Activated CD4-positive, alpha-beta T cell treated with anti-CD3 and anti-CD28 coated beads, Interleukin-2, amount 50 U/mL, for 1 hour (primary cell): ENCODE measurements around the gene TSPAN13.

Source experiments
- DNase-seq: peaks from one replicate; pipeline ENCODE4 v3.0.0-alpha.2; 2020

Gene TSPAN13

DNA sequence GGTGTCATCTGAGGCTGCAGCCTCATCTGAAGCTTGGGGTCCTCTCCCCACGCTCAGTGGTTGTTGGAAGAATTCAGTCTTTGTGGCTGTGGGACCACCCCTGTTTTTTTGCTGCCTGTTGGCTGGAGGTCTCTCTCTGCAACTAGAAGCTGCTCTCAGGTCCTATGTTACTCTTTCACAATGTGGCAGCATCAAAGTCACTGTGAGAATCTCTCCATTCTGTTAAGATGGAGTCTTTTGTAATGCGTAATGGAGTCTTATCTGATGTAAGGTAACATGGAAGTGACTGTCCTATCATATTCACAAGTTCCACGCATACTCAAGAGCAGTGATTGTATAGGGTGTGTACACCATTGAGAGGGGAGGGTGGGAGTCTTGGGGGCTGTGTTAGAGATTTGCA lies 24.9 kb downstream of the TSPAN13 start:
- no peak for DNase-seq

DNA sequence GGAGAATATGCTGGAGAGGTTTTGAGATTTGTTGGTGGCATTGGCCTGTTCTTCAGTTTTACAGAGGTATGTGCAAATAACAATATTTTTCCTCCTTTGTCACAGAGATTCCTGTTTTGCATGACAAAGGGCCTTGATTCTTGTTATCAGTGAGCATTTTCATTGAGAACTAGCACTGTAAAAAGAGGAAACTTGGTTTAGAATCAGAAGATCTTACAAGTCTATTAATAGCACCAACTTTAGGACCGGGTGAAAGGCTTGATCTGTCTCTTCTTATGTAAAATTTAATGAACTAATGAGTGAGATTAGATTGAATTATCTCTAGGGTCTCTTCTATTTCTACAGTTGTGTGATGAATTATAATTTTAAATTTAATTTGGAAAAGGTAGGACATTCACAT lies 25.5 kb downstream of the TSPAN13 start:
- no peak for DNase-seq

DNA sequence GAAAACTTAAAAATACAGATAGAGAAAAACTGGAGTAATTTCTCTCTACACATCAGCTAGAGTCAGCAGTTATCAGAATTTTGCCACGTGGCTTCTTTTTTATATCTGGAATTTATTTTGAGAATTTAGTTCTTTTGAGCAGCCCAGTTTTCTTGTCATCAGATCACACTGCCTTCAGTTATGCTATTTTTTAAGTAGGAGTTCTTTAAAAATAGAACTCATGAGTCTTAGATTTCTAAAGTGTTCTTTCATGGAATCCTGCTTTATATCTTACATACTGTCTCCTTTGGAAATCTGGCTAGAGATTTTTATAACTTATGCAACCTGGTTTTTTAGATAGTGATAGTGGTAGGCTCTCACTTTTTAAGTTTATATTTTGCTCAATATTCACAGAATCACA lies 27.0 kb downstream of the TSPAN13 start:
- DNase-seq: no peak

DNA sequence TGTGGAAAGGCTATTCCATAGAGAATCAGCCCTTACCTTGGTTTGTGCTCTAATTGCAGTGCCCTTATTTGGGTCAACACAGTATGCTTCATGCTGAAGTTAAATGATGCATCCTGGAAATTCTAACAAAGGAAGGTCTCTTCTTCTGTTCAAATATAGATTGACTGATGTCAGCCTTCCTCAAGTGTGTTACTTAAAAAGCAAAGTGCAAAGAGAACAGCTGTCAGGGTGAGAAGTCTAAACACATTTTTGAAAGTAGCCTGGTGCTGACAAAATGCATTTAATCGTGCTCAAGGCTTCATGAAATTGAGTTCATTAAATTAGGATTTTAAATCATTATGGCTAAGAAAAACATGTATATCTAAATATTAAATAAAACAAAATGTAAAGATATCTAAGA lies 31.8 kb downstream of the TSPAN13 start:
- no peak for DNase-seq

DNA sequence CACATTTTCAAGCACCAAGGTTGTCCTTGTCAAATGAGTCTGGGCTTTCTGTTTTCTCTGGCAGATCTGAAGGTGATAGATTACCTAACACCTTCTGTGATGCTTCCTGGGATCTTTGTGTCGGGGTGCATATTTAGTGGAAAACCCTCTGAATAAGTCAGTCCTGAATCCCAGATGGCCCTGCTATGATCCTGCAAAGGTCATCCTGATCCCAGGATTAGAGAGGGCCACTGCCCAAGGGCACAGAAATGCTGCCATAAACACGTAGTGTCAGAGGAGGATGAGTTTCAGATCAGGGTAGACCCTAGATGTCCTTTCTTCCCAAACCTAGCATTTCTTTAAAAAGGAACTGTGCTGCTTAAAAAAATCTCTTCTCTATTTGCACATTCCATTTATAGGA lies 32.3 kb downstream of the TSPAN13 start:
- DNase-seq: no peak

DNA sequence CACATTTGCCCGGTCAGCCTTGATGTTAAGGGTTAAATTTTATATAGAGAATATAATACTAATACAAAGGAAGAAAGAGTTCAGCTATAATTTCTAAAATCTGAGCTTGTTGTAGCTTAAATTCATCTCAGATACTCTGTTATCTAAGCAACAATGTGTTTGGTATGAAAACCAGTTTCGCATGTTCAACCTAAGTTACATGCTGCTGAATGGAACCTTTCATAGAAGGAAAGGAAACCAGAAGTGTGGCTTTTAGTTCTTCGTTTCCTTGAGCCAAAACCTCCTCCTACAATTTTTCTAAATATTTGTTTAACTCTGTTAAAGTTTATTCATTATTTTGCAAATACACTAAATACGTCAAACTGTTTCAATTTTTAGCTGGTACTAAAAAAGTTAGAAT lies 32.7 kb downstream of the TSPAN13 start:
- no peak for DNase-seq

DNA sequence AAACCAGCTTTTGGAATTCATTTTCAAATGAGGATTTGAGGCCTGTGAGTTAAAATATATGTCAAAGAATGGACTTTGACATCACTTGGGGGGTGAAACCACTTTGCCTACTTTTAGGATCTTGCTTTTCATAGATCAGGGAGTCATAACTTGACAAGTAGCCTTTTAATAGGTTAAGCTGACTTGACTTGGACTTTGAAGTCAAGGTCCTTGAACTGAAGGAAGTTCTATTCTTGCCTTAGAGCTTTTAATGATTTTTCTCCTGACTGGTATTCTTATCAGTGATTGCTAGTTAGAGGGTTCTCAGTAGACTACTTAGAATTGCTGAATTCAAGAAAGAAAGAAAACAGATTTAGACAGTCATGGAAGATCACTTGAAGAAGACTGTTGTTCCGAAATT lies 33.6 kb downstream of the TSPAN13 start:
- no peak for DNase-seq

DNA sequence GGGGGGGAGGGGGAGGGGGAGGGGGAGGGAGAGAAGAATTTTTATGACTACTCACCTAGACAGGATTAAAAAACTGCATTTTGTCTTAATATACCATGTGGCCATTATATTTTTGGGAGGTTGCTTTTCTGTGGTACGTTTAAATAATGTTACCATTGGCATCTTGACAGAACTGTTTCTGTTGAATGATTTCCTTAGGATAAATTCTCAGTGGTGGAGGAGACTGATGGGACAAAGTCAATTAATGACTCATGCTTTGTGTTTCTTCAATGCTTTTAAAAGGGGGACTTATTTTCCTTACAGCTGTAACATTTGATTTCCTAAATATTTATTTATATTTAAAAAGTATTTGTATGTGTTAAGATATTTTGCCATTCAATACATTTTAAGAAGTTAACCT lies 37.5 kb downstream of the TSPAN13 start:
- no peak for DNase-seq

DNA sequence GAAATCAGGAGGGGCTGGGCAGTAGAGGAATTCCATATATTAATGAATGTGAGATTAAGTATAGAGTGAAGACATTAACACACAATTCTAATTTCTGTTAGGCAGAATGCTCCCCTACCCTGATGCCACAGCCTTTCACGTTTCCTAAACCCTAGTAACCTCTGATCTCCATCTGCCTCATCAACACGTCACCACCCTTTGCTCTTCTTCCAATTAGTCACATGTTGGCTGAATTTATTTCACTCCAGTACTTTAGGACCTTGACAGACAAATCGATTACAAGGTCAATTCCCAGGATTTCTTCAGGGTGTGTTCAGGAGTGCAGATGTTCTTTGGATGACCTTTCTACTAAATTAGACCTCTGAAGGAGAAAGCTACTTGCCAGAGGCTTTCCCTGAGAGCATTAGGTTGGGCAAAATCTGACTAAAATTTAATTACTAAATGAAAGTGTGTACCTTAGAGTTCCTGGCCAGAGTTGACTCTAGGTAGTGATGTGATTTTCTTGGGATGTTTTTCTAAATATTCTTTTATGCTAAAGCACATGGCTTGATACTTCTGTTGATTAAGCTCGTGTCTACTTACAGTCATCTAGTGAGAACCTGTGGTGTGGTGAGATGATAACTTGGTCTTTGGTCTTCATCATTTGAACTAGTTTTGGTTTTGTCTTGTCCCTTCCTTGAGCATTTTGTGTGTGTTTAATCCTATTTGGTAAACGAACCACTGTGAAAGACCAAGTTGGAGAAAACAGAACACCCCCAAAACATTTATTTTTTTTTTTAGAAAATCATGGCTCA lies 38.5 kb downstream of the TSPAN13 start:
- DNase-seq: no peak

DNA sequence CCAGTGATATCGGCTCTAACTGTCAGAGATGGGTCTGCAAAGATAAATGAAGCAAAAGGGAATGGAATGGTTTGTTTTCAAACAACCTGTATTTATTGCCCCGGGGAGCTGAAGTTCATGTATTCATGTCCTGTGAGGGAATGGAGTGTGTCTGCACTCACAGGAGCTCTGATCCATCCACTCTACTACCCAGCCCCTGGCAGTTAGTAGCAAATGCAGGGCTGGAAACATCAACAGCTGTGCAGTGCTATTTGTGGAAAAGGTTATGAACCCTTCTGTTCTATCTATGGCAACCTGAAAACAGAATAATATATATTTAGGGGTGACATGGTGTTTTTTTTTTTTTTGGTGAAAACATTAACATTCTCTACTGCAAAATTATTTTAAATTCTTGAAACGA lies 41.4 kb downstream of the TSPAN13 start:
- DNase-seq: no peak

DNA sequence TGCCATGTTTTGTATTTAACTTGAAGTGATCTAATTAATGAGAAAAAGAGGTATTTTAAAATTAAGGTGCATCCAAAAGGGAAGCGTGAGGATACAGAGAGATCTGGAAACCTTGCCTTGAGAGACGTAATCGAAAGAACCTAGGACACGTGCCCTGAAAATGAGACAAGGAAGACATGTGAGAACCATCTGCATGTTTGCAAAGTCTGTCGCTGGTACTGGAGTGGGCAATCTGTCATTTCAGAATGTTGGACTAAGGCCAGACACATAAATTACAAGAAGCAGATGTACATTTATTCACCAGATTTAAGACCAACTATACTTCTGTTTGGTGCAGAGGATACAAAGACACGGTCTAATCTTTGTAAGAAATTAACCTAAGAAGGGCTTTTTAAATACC lies 42.1 kb downstream of the TSPAN13 start:
- DNase-seq: no peak

DNA sequence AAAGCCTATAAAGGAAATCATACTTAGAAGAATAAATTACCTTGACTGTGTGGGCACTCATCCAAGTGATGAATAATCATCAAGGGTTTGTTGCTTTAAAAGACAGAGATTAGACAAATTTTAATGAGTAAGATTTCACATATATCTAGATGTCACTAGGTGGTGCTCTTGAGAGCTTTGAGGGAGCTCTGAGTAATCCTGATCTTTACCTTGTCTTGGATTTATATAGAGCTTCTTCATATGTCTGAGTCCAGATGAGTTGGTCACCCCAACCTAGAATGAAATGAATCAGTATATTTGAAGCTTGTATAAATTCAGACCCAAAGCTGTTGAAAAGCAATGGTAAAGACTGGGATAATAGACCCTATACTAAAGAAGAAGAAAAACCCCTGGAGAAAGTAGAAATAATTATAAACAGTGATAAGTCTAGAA lies 47.6 kb downstream of the TSPAN13 start:
- DNase-seq: no peak

DNA sequence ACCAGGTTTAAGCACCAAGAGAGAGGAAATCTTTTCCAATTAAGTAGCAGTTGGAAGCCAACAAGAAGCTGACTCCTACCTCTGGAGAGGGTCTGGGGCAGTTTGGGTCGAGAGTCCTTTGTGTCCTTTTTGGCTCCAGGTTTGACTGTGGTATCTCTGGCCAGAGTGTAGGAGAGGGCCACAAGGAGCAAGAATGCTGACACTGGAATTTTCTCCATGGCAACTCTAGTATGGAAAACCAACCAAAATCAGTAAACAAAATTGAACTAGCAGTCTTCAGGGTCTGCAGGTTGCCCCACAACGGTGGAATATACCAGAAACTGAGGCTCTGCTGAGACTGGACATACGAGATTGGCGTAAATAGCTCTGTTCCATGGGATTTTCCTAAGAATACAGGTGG lies 48.0 kb downstream of the TSPAN13 start:
- DNase-seq: no peak

DNA sequence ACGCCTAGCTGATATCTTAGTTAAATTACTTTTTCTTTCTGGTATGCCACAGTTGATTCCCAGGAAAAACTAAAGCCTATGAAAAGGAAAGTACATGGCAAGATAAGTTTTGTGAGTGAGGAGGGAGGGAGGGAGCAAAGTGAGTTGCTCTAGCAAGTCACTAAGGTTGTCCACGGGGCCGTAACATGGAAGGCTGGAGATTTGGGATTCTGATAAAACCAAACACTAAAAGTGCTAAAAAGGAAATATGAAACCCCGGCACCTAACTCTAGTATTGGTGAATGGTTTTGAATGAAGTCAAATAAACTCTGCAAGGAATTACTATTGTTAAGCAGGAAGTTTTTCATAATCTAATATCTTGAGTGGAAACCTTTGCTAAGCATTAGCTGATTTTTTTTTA lies 49.6 kb downstream of the TSPAN13 start:
- DNase-seq: no peak

DNA sequence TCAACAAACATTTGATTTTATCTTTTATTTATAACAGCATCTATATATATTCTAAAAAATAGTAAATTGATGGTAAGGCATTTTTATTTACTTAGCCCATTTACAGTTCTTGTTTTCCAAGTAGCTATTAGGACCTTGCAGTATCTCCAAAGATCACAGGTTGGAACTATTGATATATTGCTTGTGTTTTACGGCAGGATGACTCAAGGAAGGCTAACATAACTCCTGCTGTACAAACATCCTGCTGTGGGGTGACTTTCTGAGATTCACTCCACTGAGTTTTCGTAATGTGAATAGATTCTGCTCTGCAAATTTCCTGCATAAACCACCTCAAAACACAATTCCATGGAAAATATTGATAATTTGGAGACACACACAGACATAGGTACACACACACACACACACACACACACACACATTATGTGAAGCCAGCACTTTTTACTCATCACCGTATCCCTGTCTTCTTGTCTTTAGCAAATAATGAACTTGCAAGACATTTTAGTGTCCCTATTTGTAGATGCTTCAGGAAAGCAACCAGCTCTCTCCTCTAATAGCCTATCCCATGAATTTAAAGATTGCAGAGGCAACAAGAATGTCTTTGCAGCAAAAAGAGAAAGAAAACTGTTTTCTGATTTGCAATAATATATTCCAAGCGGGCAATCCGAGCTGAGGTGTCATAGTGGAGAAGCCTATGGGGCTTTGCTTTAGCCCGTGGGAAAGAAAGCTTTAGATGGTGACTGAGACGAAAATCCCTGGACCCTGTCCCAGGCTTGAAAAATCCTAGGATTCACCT lies 50.5 kb downstream of the TSPAN13 start:
- DNase-seq: no peak

DNA sequence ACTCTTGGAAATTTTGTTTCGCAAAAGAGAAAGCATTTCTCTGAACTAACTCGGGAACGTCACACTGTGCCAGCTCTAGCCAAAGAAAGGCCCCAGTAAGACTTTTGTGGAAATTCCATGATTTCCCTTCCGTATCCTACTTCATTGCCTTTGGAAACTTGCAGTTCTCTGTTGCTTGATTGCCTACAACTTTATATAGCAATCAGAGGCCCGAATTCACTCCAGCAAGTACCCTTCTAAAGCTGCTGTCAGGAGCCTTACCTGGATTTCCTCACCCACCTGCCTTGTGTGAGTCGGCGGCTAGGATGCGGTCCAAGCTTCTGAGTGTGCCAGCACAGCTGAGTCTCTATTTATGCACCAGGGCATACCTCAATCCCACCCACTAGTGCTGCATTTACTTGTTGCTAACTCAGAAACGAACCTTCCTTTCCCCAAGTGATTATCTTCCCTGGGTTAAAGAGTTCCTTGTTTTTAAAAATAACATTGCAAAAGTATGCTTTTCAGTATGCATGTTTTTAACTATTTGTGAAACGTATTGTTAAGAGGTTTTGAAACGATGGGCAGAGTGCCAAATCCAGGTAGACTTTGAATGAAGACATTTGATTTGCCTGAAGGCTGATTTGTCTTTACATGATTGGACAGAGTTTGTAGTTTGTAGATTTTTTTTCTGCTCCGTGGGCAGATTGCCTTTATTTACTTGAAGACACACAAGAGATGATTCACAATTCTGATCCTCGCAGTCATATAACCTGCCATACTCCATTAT lies 51.3 kb downstream of the TSPAN13 start, which contains the start of gene AGR2:
AGR2 (minus strand) TSS at position 326 of the 766 bp plus-strand sequence. CDS start 3,203 bp downstream, outside the sequence.
- no peak for DNase-seq

DNA sequence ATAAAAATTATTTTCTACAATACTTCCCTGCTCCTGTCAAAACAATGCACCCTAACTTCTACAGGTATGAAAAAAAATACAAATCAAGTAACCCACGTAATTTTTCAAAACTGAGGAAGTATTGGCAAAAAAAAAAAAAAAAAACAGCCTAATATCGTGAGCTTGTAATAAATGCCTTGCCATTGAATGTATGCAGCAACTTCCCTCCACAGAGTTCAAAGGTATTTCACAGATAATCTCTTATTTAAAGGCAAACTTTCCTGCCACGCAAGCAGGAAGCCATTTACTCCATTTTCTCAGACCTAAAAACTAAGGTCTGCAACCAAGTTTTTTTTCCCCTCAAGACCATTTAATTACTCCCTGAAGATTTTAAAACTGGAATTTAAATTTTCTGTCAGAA lies 51.9 kb downstream of the TSPAN13 start:
- no peak for DNase-seq

DNA sequence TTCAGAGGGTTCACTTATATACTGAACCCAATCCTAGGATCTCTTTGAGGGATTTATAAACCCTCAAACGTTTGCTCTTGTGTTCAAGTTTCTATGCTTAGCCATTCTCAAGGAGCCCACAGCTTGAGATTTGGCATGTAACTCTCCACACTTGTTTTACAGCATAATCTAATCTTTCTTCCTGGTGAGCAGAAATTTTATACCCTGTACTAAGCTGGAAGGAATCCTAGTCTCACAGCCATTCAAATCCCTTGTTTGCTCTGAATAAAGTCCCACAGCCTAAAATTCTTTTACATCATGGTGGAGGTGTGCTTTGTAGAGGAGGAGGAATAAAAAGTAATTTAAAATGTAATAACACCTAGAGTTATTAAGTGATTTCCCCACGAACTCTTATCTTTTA lies 56.6 kb downstream of the TSPAN13 start:
- DNase-seq: no peak

DNA sequence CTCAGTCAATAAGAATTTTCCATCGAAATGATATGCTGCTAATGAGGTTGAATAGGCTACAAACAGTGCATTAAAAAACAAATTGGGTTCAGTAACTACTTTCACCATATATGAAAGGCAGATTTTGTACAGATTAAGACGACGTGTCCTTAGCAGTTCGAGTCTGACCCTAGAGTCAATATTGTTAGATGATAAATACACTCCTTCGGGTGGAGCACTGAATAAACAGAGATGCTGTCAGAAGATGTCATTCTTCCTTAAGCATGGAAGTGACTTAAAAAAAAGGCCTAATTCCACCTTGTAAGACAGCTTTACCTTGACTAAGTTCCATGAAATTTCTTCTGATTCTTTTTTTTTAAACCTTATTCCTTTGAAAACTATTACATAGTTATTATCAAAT lies 57.0 kb downstream of the TSPAN13 start:
- DNase-seq: no peak

DNA sequence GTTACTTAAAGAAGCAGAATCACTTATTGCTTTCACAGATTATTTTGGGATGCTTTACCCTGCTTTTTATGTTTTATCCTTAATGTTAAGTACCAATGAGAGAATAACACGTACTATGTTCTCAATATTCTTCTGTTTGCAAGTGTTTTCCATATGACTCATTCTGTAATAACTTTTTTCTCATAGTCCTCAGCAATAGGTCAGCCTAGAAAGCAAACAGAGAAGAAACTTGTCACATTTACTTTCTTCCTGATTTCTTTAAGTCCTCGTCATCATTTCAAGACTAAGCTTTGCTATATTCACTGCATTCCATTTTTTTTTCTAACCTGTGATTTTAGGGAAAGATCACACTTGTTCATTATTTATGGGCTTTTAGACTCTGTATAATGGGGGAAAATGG lies 58.0 kb downstream of the TSPAN13 start:
- no peak for DNase-seq

DNA sequence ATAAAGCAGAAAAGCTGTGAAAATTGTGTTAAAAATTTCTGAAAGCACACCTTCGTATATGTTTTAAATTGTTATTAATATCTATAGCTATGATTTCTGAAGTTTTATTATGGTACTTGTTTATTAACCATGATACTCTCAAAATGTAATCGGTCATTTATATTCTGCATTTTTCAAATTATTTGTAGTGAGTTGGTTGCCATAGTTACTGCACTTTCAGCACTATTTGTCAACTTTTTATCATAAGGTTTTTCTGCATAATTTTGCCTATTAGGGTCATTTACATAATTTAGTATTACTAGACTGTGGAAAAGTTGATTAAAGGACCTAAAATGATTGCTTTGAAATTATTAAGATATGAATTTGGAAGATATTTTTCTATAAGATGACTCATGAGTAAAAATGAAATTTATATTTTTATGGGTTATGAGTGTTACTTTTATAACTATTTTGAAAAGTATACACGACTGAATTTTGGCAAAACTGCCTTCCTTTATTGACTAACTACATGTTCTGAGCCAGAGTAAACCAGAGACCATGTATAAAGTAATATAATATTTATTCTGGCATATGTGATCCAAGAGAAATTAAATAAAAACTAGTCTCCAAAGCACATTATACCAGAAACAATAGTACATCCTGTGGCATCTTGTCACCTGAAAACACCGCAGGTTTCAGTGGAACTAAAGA lies 59.1 kb downstream of the TSPAN13 start:
- DNase-seq: no peak

DNA sequence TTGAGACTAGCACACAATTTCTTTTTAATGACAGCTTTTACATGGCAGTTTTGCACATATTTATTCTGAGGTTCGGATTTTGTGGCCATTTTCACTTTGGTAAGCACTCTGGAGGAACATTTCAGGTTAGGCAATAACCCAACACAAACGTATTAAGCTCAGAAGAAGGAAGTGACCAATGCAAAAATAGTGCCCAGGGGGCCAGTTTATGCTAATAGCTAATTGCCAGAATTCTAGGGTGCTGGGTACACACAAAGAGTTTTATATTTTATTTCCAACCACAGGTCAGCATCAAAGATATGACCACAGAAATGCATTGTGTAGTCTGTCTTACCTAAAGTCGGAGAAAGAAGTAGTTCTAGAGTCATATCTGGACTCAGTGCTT lies 59.7 kb downstream of the TSPAN13 start:
- no peak for DNase-seq

DNA sequence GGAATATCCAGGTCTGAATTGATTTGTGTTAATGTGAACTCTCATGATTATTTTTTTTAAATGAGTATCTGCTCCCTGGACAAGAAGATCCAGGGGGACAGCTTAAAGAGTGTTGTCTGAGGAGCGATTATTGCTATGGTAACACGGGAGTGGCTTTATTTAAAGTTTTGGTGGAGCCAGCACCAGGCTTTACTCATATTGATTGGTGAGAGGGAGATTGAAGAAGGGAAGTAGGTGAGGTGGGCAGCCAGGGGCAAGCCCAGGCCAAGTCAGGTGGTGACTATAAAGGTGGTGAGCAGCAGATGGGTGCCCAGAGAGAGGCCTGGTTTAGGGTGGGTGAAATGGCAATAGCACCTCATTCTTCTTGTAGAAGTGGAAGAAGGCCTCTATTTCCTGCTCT lies 61.4 kb downstream of the TSPAN13 start:
- no peak for DNase-seq
